Activated naive CD8-positive, alpha-beta T cell (primary cell): ENCODE measurements around the gene MRPS9.

Source experiments
- H3K27ac Mint-ChIP-seq: one replicate; pipeline ENCODE4 v1.8.0; 2021; ENCODE audit warnings: mixed read lengths
- H3K27me3 Mint-ChIP-seq: one replicate; pipeline ENCODE4 v1.8.0; 2021; ENCODE audit warnings: mixed read lengths
- H3K36me3 Mint-ChIP-seq: one replicate; pipeline ENCODE4 v1.8.0; 2021; ENCODE audit warnings: mixed read lengths
- H3K4me1 Mint-ChIP-seq: one replicate; pipeline ENCODE4 v1.8.0; 2021; ENCODE audit warnings: low read depth, mixed read lengths
- H3K4me3 Mint-ChIP-seq: one replicate; pipeline ENCODE4 v1.8.0; 2021; ENCODE audit warnings: mild to moderate bottlenecking, mixed read lengths
- H3K9me3 Mint-ChIP-seq: one replicate; pipeline ENCODE4 v1.8.0; 2021; ENCODE audit warnings: low read depth, mixed read lengths

The MRPS9 gene

GRCh38 chr2:105068875-105069274, 31.0 kb downstream of the MRPS9 start:
- Mint-ChIP-seq H3K9me3 (no peaks in the 10 kb centered on the region), H3K4me1 (peaks cover 26% of the 10 kb centered on the region), H3K36me3 (peaks cover 18% of the 10 kb centered on the region), H3K27me3 (no peaks in the 10 kb centered on the region), H3K27ac (no peak overlapping the region), H3K4me3 (no peak overlapping the region)

DNA sequence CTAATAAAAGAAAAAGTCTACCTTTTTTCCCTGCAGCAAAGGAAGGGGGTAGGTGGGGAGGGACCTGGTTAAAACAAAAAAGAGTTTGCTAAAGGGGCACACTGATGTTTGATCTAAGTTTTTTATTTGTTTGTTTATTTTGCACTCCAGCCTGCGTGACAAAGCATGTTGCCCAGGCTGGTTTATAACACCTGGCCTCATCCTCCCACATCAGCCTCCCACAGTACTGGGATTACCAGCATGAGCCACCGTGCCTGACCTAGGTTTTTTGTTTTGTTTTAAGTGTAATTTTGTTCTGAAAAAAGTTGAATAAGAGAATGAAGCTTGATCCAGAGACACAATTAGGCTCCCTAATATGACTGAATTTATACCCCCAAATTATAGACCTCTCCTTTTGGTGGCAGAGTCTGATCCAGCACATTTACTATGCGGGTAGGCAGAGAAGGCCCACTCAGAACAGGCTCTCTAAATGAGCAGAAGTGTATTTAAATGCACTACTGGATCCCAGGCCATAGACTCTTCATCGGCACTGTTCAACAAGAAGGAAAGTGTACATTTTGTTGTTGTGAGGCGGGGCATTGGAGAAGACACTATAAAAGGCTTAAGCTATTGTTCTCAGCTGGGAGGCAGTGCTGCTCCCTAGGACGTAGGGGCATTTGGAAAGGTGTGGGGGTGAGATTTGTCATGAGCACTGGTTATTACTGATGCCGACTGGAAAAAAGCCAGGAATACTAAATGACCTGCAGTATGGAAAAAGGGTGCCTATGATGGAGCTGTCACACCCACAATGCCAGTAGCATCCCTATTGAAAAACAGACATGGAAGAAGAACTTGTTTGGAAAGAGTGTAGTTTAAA, 32.4 kb downstream of the MRPS9 start:
- Mint-ChIP-seq H3K9me3 (no peaks in the 10 kb centered on the region), H3K36me3 (peaks cover 10% of the 10 kb centered on the region), H3K4me3 (no peak overlapping the region), H3K27ac (no peak overlapping the region), H3K4me1 (peaks cover 15% of the 10 kb centered on the region), H3K27me3 (no peaks in the 10 kb centered on the region)

DNA sequence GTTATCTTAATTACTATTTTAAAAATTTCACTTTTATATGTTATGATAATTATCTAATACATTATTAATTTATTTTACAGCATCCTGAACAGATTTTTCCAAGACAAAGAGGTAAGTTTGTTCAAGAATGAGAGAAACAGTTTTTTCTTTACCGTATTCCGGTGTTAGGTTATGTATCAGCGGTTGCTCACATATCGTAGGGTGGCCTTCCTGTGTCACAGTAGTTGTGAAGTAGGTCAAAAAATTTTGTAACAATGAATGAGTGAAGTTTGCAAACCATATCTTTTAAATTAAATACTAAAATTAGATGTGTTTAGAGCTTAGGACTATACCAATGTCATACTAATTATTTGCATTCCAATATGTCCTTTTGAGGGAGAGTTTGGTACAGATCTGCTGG, 33.5 kb downstream of the MRPS9 start:
- H3K4me1 Mint-ChIP-seq = peaks cover 11% of the 10 kb centered on the region
- H3K9me3 Mint-ChIP-seq = no peaks in the 10 kb centered on the region
- no peak overlapping the region for H3K27ac Mint-ChIP-seq
- H3K36me3 Mint-ChIP-seq = peaks cover 8% of the 10 kb centered on the region
- no peaks in the 10 kb centered on the region for H3K27me3 Mint-ChIP-seq
- H3K4me3 Mint-ChIP-seq = no peak overlapping the region

DNA sequence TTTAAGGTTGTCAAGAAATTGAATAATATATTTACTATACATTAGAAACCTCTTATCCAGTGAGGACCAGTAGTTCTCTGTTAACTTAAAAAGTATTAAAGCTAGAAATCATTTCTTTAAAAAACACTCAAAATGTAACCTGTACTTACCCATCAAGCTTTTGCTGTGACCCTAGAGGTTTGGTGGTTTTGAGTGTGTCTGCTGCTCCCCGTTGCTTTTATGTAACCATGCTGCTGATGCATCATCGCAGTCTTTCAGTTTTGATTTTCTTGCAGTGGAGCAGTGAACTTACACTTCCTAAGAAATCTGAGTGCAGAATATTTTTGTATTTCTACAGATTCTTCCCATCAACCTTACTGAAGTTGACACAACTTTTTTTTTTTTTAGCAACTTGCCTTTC, 34.2 kb downstream of the MRPS9 start:
- peaks cover 11% of the 10 kb centered on the region for H3K4me1 Mint-ChIP-seq
- H3K9me3 Mint-ChIP-seq = no peaks in the 10 kb centered on the region
- H3K27me3 Mint-ChIP-seq = no peaks in the 10 kb centered on the region
- no peak overlapping the region for H3K27ac Mint-ChIP-seq
- H3K36me3 Mint-ChIP-seq = peaks cover 9% of the 10 kb centered on the region
- no peak overlapping the region for H3K4me3 Mint-ChIP-seq

- peaks cover 10% of the 10 kb centered on the region for H3K4me1 Mint-ChIP-seq
Measured at GRCh38 chr2:105073591-105073990, 35.7 kb downstream of the MRPS9 start.

GRCh38 chr2:105076121-105076520, 38.3 kb downstream of the MRPS9 start:
- Mint-ChIP-seq H3K36me3 (peaks cover 12% of the 10 kb centered on the region), H3K4me3 (no peak overlapping the region), H3K27ac (no peak overlapping the region)

More at GRCh38 chr2:105073591-105073990, 35.7 kb downstream of the MRPS9 start:
- no peak overlapping the region for H3K27ac Mint-ChIP-seq
- H3K9me3 Mint-ChIP-seq = no peaks in the 10 kb centered on the region
- peaks cover 13% of the 10 kb centered on the region for H3K36me3 Mint-ChIP-seq
- no peak overlapping the region for H3K4me3 Mint-ChIP-seq
- no peaks in the 10 kb centered on the region for H3K27me3 Mint-ChIP-seq

GRCh38 chr2:105078906-105079495, 41.1 kb downstream of the MRPS9 start:
- H3K36me3 Mint-ChIP-seq = peaks cover 25% of the 10 kb centered on the region
- H3K4me1 Mint-ChIP-seq = no peaks in the 10 kb centered on the region
- no peak overlapping the region for H3K27ac Mint-ChIP-seq
- H3K27me3 Mint-ChIP-seq = no peaks in the 10 kb centered on the region
- H3K4me3 Mint-ChIP-seq = no peak overlapping the region
- H3K9me3 Mint-ChIP-seq = no peaks in the 10 kb centered on the region

More at GRCh38 chr2:105076121-105076520, 38.3 kb downstream of the MRPS9 start:
- Mint-ChIP-seq H3K9me3 (no peaks in the 10 kb centered on the region), H3K27me3 (no peaks in the 10 kb centered on the region), H3K4me1 (peaks cover 6% of the 10 kb centered on the region)

GRCh38 chr2:105080461-105080860, 42.6 kb downstream of the MRPS9 start:
- Mint-ChIP-seq H3K9me3 (no peaks in the 10 kb centered on the region), H3K4me1 (peaks cover 2% of the 10 kb centered on the region), H3K27ac (no peak overlapping the region), H3K4me3 (no peak overlapping the region), H3K36me3 (peaks cover 22% of the 10 kb centered on the region), H3K27me3 (no peaks in the 10 kb centered on the region)

DNA sequence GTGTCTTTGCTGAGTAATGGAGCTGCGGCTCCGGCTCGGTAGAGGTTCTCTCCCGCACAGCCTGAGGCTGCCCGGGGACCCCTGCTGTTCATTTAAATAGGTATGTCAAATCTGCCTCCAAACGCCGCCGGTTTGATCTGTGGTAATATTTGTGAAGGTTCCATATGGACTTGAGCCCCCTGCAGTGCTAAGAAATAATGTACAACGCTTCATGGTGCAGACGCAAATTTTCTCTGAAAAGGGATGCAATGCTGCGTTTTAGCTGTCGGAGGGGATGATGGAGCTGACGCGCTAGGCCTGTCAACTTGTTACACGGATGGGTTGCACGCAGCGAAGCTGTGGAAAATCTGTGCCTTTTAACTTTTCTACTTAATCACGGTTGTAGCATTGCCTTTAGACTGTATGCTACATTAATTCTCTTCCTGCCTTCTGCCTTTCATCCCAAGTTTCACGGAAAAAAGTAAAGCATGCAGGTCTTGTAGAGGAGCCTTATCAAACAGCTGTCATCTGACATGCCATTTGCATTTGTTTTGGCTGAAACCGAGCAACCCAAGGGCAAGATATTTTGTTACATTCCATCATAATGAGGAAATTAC, 43.2 kb downstream of the MRPS9 start:
- Mint-ChIP-seq H3K9me3 (no peaks in the 10 kb centered on the region), H3K27me3 (no peaks in the 10 kb centered on the region), H3K4me1 (peaks cover 2% of the 10 kb centered on the region), H3K4me3 (no peak overlapping the region), H3K36me3 (peaks cover 22% of the 10 kb centered on the region), H3K27ac (no peak overlapping the region)

DNA sequence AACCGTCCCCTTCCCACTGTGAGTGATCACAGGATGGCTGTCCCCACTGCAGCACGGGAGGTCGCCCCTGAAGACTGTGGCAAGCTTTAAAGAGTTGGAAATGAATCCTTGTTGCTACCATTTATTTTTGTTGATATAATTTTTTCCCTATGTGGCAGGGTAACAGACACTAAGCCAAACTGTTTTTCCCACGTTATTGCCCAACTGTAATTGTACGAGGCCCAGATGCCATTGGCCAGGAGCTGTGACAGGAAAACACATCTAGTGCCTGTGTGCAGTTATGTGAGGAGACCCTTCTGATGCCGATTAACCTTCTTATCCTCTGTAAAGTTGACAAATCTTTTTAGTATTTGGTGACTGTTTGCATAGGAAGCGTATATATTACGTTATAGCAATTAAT, 44.2 kb downstream of the MRPS9 start:
- Mint-ChIP-seq H3K27ac (no peak overlapping the region), H3K4me3 (no peak overlapping the region), H3K36me3 (peaks cover 19% of the 10 kb centered on the region)

GRCh38 chr2:105085525-105085924, 47.7 kb downstream of the MRPS9 start:
- Mint-ChIP-seq H3K27ac (no peak overlapping the region), H3K9me3 (no peaks in the 10 kb centered on the region), H3K4me1 (peaks cover 7% of the 10 kb centered on the region), H3K36me3 (peaks cover 16% of the 10 kb centered on the region), H3K4me3 (no peak overlapping the region), H3K27me3 (no peaks in the 10 kb centered on the region)

More for the DNA sequence above, 44.2 kb downstream of the MRPS9 start:
- no peaks in the 10 kb centered on the region for H3K27me3 Mint-ChIP-seq
- no peaks in the 10 kb centered on the region for H3K9me3 Mint-ChIP-seq
- H3K4me1 Mint-ChIP-seq = peaks cover 5% of the 10 kb centered on the region

- no peaks in the 10 kb centered on the region for H3K27me3 Mint-ChIP-seq
- H3K9me3 Mint-ChIP-seq = no peaks in the 10 kb centered on the region
- H3K4me3 Mint-ChIP-seq = no peak overlapping the region
- H3K27ac Mint-ChIP-seq = no peak overlapping the region
- H3K4me1 Mint-ChIP-seq = peaks cover 7% of the 10 kb centered on the region
- peaks cover 4% of the 10 kb centered on the region for H3K36me3 Mint-ChIP-seq
Measured at GRCh38 chr2:105087273-105087672, 49.4 kb downstream of the MRPS9 start.

GRCh38 chr2:105090091-105090490, 52.2 kb downstream of the MRPS9 start:
- Mint-ChIP-seq H3K36me3 (peaks cover 3% of the 10 kb centered on the region), H3K27me3 (no peaks in the 10 kb centered on the region), H3K27ac (no peak overlapping the region), H3K9me3 (no peaks in the 10 kb centered on the region), H3K4me1 (peaks cover 7% of the 10 kb centered on the region), H3K4me3 (no peak overlapping the region)

- no peaks in the 10 kb centered on the region for H3K27me3 Mint-ChIP-seq
- no peaks in the 10 kb centered on the region for H3K9me3 Mint-ChIP-seq
- H3K4me1 Mint-ChIP-seq = peaks cover under 1% of the 10 kb centered on the region
- no peak overlapping the region for H3K27ac Mint-ChIP-seq
- H3K4me3 Mint-ChIP-seq = no peak overlapping the region
- H3K36me3 Mint-ChIP-seq = peaks cover 5% of the 10 kb centered on the region
Measured at GRCh38 chr2:105092797-105093196, 54.9 kb downstream of the MRPS9 start.

- Mint-ChIP-seq H3K4me1 (no peaks in the 10 kb centered on the region), H3K36me3 (peaks cover 19% of the 10 kb centered on the region), H3K4me3 (no peak overlapping the region), H3K9me3 (no peaks in the 10 kb centered on the region), H3K27ac (no peak overlapping the region), H3K27me3 (no peaks in the 10 kb centered on the region)
Measured at GRCh38 chr2:105099153-105099552, 61.3 kb downstream of the MRPS9 start.
